ENCODE measurements around the gene SYS1. TPM values are rescaled to one million over a fixed set of nuclear protein-coding genes. Genes with fewer than 3 reads are reported as not detected.

The SYS1 gene
- total and polyA plus RNA-seq, 2 donors (not counting 3 experiments of a cell fraction or from before 2014, with no cell fraction given): 27.4 to 79.6 TPM

DNA sequence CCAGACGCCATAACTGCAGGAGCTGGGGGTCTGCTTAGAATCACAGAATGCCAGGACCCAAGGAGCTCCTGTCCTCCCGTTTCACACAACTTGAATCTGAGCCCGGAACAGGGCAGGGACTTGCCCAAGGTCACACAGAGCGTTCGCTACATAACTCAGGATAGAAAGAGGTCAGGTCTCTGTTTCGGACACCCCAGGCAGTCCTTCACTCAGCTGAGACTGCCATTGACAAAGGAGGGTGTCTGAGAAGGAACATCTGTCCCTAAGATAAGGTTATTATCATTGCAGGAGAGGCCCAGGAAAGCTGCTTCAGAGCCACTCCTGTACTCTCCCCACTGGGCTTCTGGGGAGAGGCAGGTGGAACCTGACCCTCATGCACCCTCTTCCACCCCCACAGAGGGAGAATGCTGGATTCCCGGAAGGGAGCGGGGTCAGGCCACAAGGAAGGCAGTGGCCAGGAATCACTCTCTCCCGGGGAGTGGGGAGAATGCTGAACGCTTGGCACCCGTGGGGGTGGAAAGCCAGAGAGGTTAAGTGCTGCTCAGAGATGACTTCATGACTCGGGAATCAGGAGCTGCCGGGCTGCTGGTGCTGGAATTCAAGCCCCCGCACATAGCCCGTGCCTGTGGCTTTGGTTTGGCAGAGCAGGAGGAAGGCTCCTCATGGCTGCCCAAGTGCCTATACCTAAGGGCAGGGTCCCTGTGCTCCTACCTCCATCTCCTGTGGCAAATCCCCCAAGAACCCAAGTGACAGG lies 25.4 kb upstream of the SYS1 start:
- Histone ChIP-seq H3K9me1 (replicated peaks; ENCODE audit: control insufficient read depth, extremely low read depth, insufficient read depth, low read length) (no peaks in the 10 kb centered on the region), H3K4me1 (ENCODE audit: control insufficient read depth, extremely low read depth, insufficient read depth, low read length) (peaks cover 27% of the 10 kb centered on the region), H3K4me2 (ENCODE audit: insufficient read depth, low read length) (no peak overlapping the region), H3K9ac (replicated peaks; ENCODE audit: extremely low read depth, insufficient read depth, low read length) (no peak overlapping the region), H3K36me3 (ENCODE audit: control insufficient read depth in 2 of 2, extremely low read depth in 1 of 2, insufficient read depth in 2 of 2, low read length in 2 of 2) (peaks cover 4 to 5% of the 10 kb centered on the region in 2 experiments), H3K27me3 (ENCODE audit: control insufficient read depth in 2 of 2, insufficient read depth in 2 of 2, low read length in 2 of 2) (no peaks in the 10 kb centered on the region), H3K79me2 (ENCODE audit: control insufficient read depth, insufficient read depth, low read length) (peaks cover 50% of the 10 kb centered on the region), H2AFZ (ENCODE audit: low read depth, low read length) (no peak overlapping the region), H4K20me1 (replicated peaks; ENCODE audit: control insufficient read depth, extremely low read depth, insufficient read depth, low read length) (no peaks in the 10 kb centered on the region), H3K4me3 (replicated peaks in 1 of 3; ENCODE audit: insufficient read depth in 1 of 3, low read depth in 1 of 3, low read length in 3 of 3) (no peak overlapping the region), H3K9me3 (replicated peaks; ENCODE audit: control insufficient read depth, insufficient read depth, low read length) (no peaks in the 10 kb centered on the region), H3K27ac (ENCODE audit: insufficient read depth, low read depth, low read length) (peak overlapping the region; percentile 12)
- DNase-seq (ENCODE audit: low read depth, low spot score) (no peak), FAIRE-seq (peak; percentile 4)
- no TSS peak for BruUV-seq (replicated peaks)
- TF ChIP-seq POLR2AphosphoS5 (IDR thresholded peaks at IDR 0.05; ENCODE audit: insufficient read depth, low read depth, low read length): peak; percentile 14
- TF ChIP-seq, protein P1, sequence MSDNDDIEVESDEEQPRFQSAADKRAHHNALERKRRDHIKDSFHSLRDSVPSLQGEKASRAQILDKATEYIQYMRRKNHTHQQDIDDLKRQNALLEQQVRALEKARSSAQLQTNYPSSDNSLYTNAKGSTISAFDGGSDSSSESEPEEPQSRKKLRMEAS (IDR thresholded peaks at IDR 0.05; ENCODE audit: insufficient read depth, insufficient read length): no peak
- intact Hi-C loops (cut with micrococcal nuclease): no loop called here
- CTCF ChIA-PET: interaction anchor here (1.0 to 2.7 kb wide), 9 partner anchors 10 to 99 kb away, joined by 3 to 22 read pairs (median 9); partner anchors contain the start of gene SYS1
- POLR2A ChIA-PET: interaction anchor here (0.6 to 2.7 kb wide), 3 partner anchors 10 to 27 kb away, joined by 3 to 10 read pairs (median 6); partner anchors contain the start of genes SDC4 and SYS1
- dilution Hi-C loops (cut with MboI; ENCODE audit: extremely low pct_ligation_motif_present, low sequenced_read_pairs): no loop called here

DNA sequence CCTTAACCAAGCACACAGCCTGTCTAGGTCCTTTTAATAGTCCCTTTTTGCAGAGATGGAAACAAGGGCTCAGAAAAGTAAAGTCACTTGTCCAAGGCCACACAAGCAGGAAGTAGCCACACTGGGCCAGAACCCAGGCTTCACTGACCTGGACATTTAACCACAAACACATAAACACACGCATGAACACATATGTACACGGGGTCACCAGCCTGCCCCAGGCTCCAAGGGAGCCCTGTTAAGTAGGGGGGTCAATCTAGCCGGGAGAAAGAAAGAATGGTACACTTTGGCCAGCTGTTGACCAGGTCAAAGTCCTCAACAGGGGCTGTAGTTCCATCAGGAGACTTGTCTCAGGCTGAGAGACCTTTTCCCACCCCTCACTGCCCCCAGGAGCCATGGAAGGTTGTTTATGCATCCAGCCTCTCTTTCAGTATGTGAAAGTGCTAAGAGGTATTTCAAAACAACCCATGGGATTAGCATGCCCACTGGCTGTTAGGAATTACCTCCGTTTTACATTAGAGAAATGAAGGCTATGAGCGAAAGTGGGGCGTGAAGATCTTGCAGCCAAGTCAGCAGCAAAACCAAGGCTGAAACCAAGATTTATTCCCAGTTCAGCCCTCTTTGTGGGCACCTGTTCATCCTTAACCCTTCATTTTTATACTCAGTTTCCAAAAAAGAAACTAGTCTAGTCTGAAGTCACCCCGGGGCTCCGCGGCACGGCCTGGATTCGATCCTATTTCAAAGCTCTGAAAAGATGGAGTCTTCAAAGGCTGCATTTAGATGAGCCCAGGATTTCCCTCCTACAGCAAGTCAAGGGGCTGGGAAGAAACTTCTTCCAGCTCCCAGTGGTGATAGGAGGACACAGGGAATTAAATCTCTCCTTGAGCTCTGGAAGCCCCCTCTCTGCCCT lies 24.6 kb upstream of the SYS1 start:
- H3K4me2 ChIP-seq (ENCODE audit: insufficient read depth, low read length): no peak overlapping the region
- no peak overlapping the region for H3K4me3 ChIP-seq (replicated peaks in 1 of 3; ENCODE audit: insufficient read depth in 1 of 3, low read depth in 1 of 3, low read length in 3 of 3)
- H3K9me3 ChIP-seq (replicated peaks; ENCODE audit: control insufficient read depth, insufficient read depth, low read length): no peaks in the 10 kb centered on the region
- TF ChIP-seq POLR2A (IDR thresholded peaks at IDR 0.05; ENCODE audit: low read depth, low read length) (no peak), EZH2 (IDR thresholded peaks at IDR 0.05; ENCODE audit: borderline replicate concordance, low read depth, low read length, severe bottlenecking) (no peak), FOS (IDR thresholded peaks at IDR 0.05; ENCODE audit: borderline replicate concordance, insufficient read depth, low read length) (no peak), JUN (IDR thresholded peaks at IDR 0.05; ENCODE audit: borderline replicate concordance, insufficient read depth, insufficient read length, low read depth) (no peak), POLR2AphosphoS5 (IDR thresholded peaks at IDR 0.05; ENCODE audit: insufficient read depth, low read depth, low read length) (no peak), GATA2 (IDR thresholded peaks at IDR 0.05; ENCODE audit: insufficient read depth, insufficient read length, low read depth, low read length) (no peak), MYC (IDR thresholded peaks at IDR 0.05; ENCODE audit: low read depth, low read length) (no peak)
- TF ChIP-seq, protein P1 (IDR thresholded peaks at IDR 0.05; ENCODE audit: insufficient read depth, insufficient read length): no peak
- TF ChIP-seq, protein P2, sequence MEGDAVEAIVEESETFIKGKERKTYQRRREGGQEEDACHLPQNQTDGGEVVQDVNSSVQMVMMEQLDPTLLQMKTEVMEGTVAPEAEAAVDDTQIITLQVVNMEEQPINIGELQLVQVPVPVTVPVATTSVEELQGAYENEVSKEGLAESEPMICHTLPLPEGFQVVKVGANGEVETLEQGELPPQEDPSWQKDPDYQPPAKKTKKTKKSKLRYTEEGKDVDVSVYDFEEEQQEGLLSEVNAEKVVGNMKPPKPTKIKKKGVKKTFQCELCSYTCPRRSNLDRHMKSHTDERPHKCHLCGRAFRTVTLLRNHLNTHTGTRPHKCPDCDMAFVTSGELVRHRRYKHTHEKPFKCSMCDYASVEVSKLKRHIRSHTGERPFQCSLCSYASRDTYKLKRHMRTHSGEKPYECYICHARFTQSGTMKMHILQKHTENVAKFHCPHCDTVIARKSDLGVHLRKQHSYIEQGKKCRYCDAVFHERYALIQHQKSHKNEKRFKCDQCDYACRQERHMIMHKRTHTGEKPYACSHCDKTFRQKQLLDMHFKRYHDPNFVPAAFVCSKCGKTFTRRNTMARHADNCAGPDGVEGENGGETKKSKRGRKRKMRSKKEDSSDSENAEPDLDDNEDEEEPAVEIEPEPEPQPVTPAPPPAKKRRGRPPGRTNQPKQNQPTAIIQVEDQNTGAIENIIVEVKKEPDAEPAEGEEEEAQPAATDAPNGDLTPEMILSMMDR (IDR thresholded peaks at IDR 0.05; ENCODE audit: extremely low read depth in 1 of 2, insufficient read depth in 1 of 2, low read depth in 1 of 2, low read length in 2 of 2): no peak
- peak overlapping the region; percentile 12 for H3K27ac ChIP-seq (ENCODE audit: insufficient read depth, low read depth, low read length)
- H3K4me1 ChIP-seq (ENCODE audit: control insufficient read depth, extremely low read depth, insufficient read depth, low read length): peaks cover 35% of the 10 kb centered on the region
- CTCF ChIA-PET: interaction anchor here (1.0 to 2.7 kb wide), 8 partner anchors 9 to 98 kb away, joined by 4 to 22 read pairs (median 10); partner anchors contain the start of gene SYS1
- H3K27me3 ChIP-seq (ENCODE audit: control insufficient read depth in 2 of 2, insufficient read depth in 2 of 2, low read length in 2 of 2): no peaks in the 10 kb centered on the region
- dilution Hi-C loops (cut with MboI; ENCODE audit: extremely low pct_ligation_motif_present, low sequenced_read_pairs): no loop called here
- POLR2A ChIA-PET: interaction anchor here (0.6 to 2.7 kb wide), 3 partner anchors 9 to 26 kb away, joined by 3 to 10 read pairs (median 6); partner anchors contain the start of gene SDC4
- DNase-seq (ENCODE audit: low read depth, low spot score): no peak
- no peak overlapping the region for H3K9ac ChIP-seq (replicated peaks; ENCODE audit: extremely low read depth, insufficient read depth, low read length)
- no peaks in the 10 kb centered on the region for H3K9me1 ChIP-seq (replicated peaks; ENCODE audit: control insufficient read depth, extremely low read depth, insufficient read depth, low read length)
- peaks cover 0 to 3% of the 10 kb centered on the region in 2 experiments for H3K36me3 ChIP-seq (ENCODE audit: control insufficient read depth in 2 of 2, extremely low read depth in 1 of 2, insufficient read depth in 2 of 2, low read length in 2 of 2)
- no TSS peak for BruUV-seq (replicated peaks)
- H4K20me1 ChIP-seq (replicated peaks; ENCODE audit: control insufficient read depth, extremely low read depth, insufficient read depth, low read length): no peaks in the 10 kb centered on the region
- FAIRE-seq: no peak
- intact Hi-C loops (cut with micrococcal nuclease): no loop called here
- H3K79me2 ChIP-seq (ENCODE audit: control insufficient read depth, insufficient read depth, low read length): peaks cover 58% of the 10 kb centered on the region
- no peak overlapping the region for H2AFZ ChIP-seq (ENCODE audit: low read depth, low read length)
